Measurements from ENCODE around the gene PHACTR1.

GRCh38 chr6:12929678-12930077 lies 213.1 kb downstream of the PHACTR1 start:
- TF ChIP-seq HOXA7 (CRISPR knock-in tag; IDR thresholded peaks at IDR 0.05): no peak
- TF ChIP-seq USF2 (IDR thresholded peaks at IDR 0.05): no peak
- TF ChIP-seq CTCF (IDR thresholded peaks at IDR 0.05): no peak
- TF ChIP-seq POLR2A (IDR thresholded peaks at IDR 0.05; ENCODE audit: low read length): no peak
- TF ChIP-seq BHLHE40 (IDR thresholded peaks at IDR 0.05; ENCODE audit: low read depth, low read length): no peak
- TF ChIP-seq EP300 (IDR thresholded peaks at IDR 0.05): no peak
- no peak for TF ChIP-seq SMC3 (IDR thresholded peaks at IDR 0.05)
- no peak for TF ChIP-seq NR3C1 (IDR thresholded peaks at IDR 0.05)
- no peak for TF ChIP-seq HMGXB4 (CRISPR knock-in tag; IDR thresholded peaks at IDR 0.05; ENCODE audit: borderline replicate concordance)
- TF ChIP-seq ZFP36 (IDR thresholded peaks at IDR 0.05; ENCODE audit: borderline replicate concordance, partially characterized antibody): no peak

Data from A549 (cell line).